ENCODE measurements around the gene C22orf39.

The C22orf39 gene

GRCh38 chr22:19466848-19467752 lies 19.6 kb upstream of the C22orf39 start:
- no peak for TF ChIP-seq CTCF (IDR thresholded peaks at IDR 0.05; ENCODE audit: control insufficient read depth, insufficient read depth, low read depth, low read length, missing control alignments)
- no peak for DNase-seq (ENCODE audit: low read depth)
- H3K4me3 ChIP-seq (ENCODE audit: control insufficient read depth, low read depth, low read length), result no peak overlapping the region

GRCh38 chr22:19466126-19466716 lies 18.7 kb upstream of the C22orf39 start:
- TF ChIP-seq CTCF (IDR thresholded peaks at IDR 0.05; ENCODE audit: control insufficient read depth, insufficient read depth, low read depth, low read length, missing control alignments), result no peak
- no peak for DNase-seq (ENCODE audit: low read depth)
- H3K4me3 ChIP-seq (ENCODE audit: control insufficient read depth, low read depth, low read length), result no peak overlapping the region

DNA sequence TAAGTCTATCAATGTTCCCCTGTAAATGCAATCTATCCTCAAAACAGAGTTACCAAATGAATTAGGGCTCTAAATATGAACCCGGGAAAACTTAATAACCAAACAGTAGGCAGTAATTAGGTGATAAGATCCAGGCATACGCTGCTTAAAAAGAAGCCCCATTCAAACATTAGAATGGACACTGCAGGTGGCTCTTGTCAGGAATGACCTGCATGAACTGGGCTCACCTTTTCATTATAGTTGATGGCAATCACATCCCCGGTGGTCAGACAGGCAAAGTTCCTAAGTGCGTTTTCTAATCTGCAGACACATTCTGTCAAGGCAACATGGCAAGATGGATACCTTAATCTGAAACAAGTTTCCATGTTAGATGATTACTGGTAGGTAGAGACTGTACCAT lies 17.5 kb upstream of the C22orf39 start:
- DNase-seq (ENCODE audit: low read depth), result no peak
- H3K4me3 ChIP-seq (ENCODE audit: control insufficient read depth, low read depth, low read length), result no peak overlapping the region
- TF ChIP-seq CTCF (IDR thresholded peaks at IDR 0.05; ENCODE audit: control insufficient read depth, insufficient read depth, low read depth, low read length, missing control alignments), result no peak

DNA sequence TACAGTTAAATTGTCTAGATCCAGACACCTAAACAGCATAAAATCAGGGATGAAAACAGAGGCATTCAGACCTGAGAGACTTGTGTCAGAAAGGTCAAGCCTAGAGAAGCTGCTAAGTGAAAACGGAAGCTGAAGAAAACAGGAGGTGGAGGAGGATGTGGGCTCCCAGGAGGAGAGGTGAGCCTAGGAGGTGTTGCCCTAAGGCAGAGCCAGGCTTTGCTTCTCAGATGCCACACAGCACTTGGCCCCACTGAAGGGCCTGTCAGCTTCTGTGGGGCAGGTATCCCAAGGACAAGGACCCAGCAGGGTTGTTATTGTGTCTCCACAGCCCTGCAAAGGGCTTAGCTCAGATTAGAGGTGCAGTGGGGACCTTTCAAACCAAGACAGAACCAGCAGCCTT lies 17.0 kb upstream of the C22orf39 start:
- TF ChIP-seq CTCF (IDR thresholded peaks at IDR 0.05; ENCODE audit: control insufficient read depth, insufficient read depth, low read depth, low read length, missing control alignments), result no peak
- no peak for DNase-seq (ENCODE audit: low read depth)
- H3K4me3 ChIP-seq (ENCODE audit: control insufficient read depth, low read depth, low read length), result no peak overlapping the region

DNA sequence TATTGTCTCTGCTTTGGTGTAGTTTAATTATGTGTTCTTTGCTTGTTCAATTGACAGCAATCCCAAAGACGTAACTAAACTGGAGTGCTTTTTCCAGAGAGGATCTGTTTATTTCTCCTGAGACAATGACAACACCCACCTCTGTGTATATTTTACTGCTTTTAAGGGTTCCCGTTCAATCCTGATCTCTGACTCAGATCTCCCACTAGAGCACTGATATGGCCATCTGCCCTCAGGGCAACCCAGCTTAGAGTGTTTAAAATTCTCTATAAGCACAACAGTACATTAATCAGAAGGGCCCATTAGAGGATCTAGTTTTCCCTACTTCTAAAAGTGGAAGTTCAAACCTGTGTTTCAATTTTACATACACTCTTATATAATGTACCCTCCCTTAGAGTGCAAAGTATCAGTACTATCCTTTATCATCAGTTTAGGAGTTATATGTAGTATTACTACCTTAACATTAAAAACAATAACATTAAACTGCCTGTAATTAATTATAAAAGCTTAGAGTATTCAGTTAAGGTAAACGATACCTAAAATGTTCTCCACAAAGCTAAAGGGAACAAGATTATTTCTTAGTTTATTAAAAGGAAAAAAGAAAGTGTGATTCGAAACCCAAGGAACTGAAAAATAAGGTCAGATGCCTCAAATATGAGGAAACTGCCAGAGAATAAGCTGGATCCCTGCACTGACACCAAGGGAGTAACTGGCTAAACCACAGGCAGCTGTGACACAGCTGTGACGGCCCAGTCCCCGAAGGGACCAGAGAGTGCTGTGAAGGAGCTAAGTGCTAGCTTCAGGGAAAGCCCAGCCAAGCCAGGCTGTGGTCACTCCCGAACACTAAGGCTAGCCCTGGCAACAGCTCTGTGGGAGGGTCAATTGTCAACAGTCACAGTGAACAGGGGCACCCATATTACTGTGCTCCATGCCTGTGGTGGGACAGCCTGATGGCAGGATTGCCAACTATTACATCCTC lies 16.3 kb upstream of the C22orf39 start:
- TF ChIP-seq CTCF (IDR thresholded peaks at IDR 0.05; ENCODE audit: control insufficient read depth, insufficient read depth, low read depth, low read length, missing control alignments), result no peak
- H3K4me3 ChIP-seq (ENCODE audit: control insufficient read depth, low read depth, low read length), result no peak overlapping the region
- peak; percentile 34 for DNase-seq (ENCODE audit: low read depth)

- TF ChIP-seq CTCF (IDR thresholded peaks at IDR 0.05; ENCODE audit: control insufficient read depth, insufficient read depth, low read depth, low read length, missing control alignments), result no peak
- no peak overlapping the region for H3K4me3 ChIP-seq (ENCODE audit: control insufficient read depth, low read depth, low read length)
- no peak for DNase-seq (ENCODE audit: low read depth)
These were observed 15.5 kb upstream of the C22orf39 start for GRCh38 chr22:19463008-19463407.
